22Rv1 (cell line): ENCODE measurements around the gene VEGFD.

Experiments
- H3K27ac ChIP-seq: fragments of 450-650 bp; 2 replicates; pipeline ENCODE4 v1.5.1; 2017
- CTCF ChIP-seq: fragments of 450-650 bp; IDR thresholded peaks from 2 replicates; pipeline ENCODE4 v1.5.1; 2017; ENCODE audit warnings: mild to moderate bottlenecking
- ZFX ChIP-seq: fragments of 450-650 bp; IDR thresholded peaks from 2 replicates; pipeline ENCODE4 v1.6.1; 2017; ENCODE audit warnings: antibody characterized with exemption, borderline replicate concordance

VEGFD gene

GRCh38 chrX:15344106-15344505, 40.1 kb downstream of the VEGFD start:
- H3K27ac ChIP-seq: no peak overlapping the region
- TF ChIP-seq CTCF: no peak
- no peak for TF ChIP-seq ZFX

- no peak overlapping the region for H3K27ac ChIP-seq
- no peak for TF ChIP-seq CTCF
Measured at GRCh38 chrX:15343075-15343476, 41.1 kb downstream of the VEGFD start.

- TF ChIP-seq ZFX (no peak), CTCF (no peak)
- no peak overlapping the region for H3K27ac ChIP-seq
Measured at GRCh38 chrX:15340867-15341266, 43.3 kb downstream of the VEGFD start.

- no peak for TF ChIP-seq CTCF
- peak overlapping the region; percentile 60 for H3K27ac ChIP-seq
Measured at GRCh38 chrX:15336023-15336413, 48.2 kb downstream of the VEGFD start.

GRCh38 chrX:15335135-15336022, 48.8 kb downstream of the VEGFD start, which contains the start of gene PIGA:
TSS of gene PIGA (minus strand) at chrX:15335523. CDS start at chrX:15331930, 3,593 bp downstream.
- H3K27ac ChIP-seq: peak within 1 kb of the TSS; percentile 60
- no peak for TF ChIP-seq CTCF
- no peak for TF ChIP-seq ZFX

GRCh38 chrX:15334561-15334960, 49.7 kb downstream of the VEGFD start:
- H3K27ac ChIP-seq: peak overlapping the region; percentile 59
- TF ChIP-seq CTCF: no peak
- TF ChIP-seq ZFX: no peak

GRCh38 chrX:15328821-15329220, 55.4 kb downstream of the VEGFD start:
- no peak overlapping the region for H3K27ac ChIP-seq
- no peak for TF ChIP-seq ZFX
- no peak for TF ChIP-seq CTCF
